H1 (cell line): ENCODE measurements around the gene ZDHHC20.

Source experiments
- CREB1 ChIP-seq: IDR thresholded peaks from 2 replicates; pipeline ENCODE4 v1.6.1; 2012; ENCODE audit warnings: inconsistent platforms
- CTCF ChIP-seq, 3 experiments: IDR thresholded peaks; 1 replicate in 2 of 3; 2 replicates in 1 of 3; pipeline versions ENCODE4 v1.5.1 to v1.6.1; 2011; ENCODE audit warnings: low read length in 3 of 3, mild to moderate bottlenecking in 3 of 3, inconsistent platforms in 2 of 3, low read depth in 1 of 3, moderate library complexity in 1 of 3; ENCODE audit not compliant: insufficient read depth in 1 of 3; ENCODE audit errors: control extremely low read depth in 1 of 3
- HDAC6 ChIP-seq: IDR thresholded peaks from one replicate; pipeline ENCODE4 v1.7.1; 2012; ENCODE audit warnings: low read depth, mild to moderate bottlenecking, inconsistent platforms, low read length, moderate library complexity
- POLR2A ChIP-seq, 2 experiments: IDR thresholded peaks; 1 replicate in 1 of 2; 2 replicates in 1 of 2; pipeline ENCODE4 v1.6.1; 2011; ENCODE audit warnings: low read depth in 2 of 2, low read length in 2 of 2, mild to moderate bottlenecking in 2 of 2; ENCODE audit errors: control extremely low read depth in 1 of 2
- POLR2AphosphoS5 ChIP-seq: IDR thresholded peaks from 2 replicates; pipeline ENCODE4 v1.6.1; 2011; ENCODE audit warnings: low read depth, low read length
- RFX5 ChIP-seq: IDR thresholded peaks from 2 replicates; pipeline ENCODE4 v1.6.1; 2011; ENCODE audit warnings: low read depth, low read length, improper control_type of control experiment, borderline replicate concordance
- RXRA ChIP-seq: IDR thresholded peaks from 2 replicates; pipeline ENCODE4 v1.6.1; 2011; ENCODE audit warnings: low read depth, mild to moderate bottlenecking, low read length, moderate library complexity; ENCODE audit not compliant: insufficient read depth

DNA sequence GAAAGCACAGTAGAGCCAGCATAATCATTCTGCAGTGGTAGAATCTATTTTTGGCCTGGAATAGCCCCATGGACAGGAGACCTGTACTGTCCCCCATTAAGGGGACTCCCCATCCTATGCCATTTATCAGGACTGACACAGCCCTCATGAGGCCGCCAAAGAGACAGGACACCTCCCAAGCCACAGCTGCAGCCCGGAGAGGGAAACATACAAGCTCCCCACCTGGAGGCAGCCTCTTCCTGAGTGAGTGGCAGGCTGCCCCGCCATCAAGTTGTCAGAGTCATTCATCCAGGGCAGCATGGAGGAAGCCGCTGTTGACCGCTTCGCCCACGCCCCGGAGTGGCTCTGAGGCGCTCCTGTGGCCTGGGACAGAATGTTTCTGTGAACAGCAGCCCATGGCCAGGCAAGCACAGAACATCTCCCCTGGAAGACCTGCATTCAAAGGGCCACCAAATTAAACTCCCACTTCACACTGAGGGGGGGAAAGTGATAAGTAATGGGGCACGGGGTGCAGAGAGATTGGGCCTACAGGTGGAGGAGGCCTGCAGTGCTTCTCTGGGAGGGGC lies 111.3 kb downstream of the ZDHHC20 start:
- TF ChIP-seq CREB1 (no peak), RXRA (no peak), HDAC6 (no peak), RFX5 (no peak), POLR2A (IDR thresholded peaks at IDR 0.05; ENCODE audit: control extremely low read depth in 1 of 2, low read depth in 2 of 2, low read length in 2 of 2) (no peak), CTCF (IDR thresholded peaks at IDR 0.05; ENCODE audit: control extremely low read depth in 1 of 3, insufficient read depth in 1 of 3, low read depth in 1 of 3, low read length in 3 of 3) (peak; percentile 25 to 36 (median 27); a peak in 3 of 4 replicates), POLR2AphosphoS5 (no peak)
